Measurements from ENCODE around the gene AFF3.

AFF3 gene

DNA sequence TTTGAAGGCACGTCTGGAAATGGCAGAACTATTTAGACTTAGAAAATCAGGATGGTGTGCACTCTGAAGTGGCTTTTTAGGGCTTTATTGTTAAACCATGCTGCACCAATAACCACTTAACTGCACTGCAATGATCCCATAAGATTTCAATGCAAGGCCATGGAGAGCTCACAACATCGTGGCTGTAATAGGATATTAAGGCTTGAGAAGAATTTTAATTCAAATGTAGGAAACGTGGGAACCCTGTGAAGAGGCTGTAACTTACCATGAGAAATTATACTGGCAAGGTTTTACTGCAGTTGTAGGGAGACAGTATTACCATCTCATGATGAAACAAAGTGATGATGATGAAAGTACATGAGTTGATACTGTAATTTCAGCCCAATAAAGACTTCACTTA, 242.5 kb downstream of the AFF3 start:
- no peak for TF ChIP-seq RAD21 (IDR thresholded peaks at IDR 0.05; ENCODE audit: low read depth)
- no peak for TF ChIP-seq ZBTB7A (IDR thresholded peaks at IDR 0.05; ENCODE audit: low read depth)
- no peak for TF ChIP-seq EGR1 (IDR thresholded peaks at IDR 0.05)
- TF ChIP-seq, protein P1, sequence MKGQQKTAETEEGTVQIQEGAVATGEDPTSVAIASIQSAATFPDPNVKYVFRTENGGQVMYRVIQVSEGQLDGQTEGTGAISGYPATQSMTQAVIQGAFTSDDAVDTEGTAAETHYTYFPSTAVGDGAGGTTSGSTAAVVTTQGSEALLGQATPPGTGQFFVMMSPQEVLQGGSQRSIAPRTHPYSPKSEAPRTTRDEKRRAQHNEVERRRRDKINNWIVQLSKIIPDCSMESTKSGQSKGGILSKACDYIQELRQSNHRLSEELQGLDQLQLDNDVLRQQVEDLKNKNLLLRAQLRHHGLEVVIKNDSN (IDR thresholded peaks at IDR 0.05): no peak
- TF ChIP-seq YY1 (IDR thresholded peaks at IDR 0.05; ENCODE audit: low read depth): no peak
- TF ChIP-seq, protein P2, sequence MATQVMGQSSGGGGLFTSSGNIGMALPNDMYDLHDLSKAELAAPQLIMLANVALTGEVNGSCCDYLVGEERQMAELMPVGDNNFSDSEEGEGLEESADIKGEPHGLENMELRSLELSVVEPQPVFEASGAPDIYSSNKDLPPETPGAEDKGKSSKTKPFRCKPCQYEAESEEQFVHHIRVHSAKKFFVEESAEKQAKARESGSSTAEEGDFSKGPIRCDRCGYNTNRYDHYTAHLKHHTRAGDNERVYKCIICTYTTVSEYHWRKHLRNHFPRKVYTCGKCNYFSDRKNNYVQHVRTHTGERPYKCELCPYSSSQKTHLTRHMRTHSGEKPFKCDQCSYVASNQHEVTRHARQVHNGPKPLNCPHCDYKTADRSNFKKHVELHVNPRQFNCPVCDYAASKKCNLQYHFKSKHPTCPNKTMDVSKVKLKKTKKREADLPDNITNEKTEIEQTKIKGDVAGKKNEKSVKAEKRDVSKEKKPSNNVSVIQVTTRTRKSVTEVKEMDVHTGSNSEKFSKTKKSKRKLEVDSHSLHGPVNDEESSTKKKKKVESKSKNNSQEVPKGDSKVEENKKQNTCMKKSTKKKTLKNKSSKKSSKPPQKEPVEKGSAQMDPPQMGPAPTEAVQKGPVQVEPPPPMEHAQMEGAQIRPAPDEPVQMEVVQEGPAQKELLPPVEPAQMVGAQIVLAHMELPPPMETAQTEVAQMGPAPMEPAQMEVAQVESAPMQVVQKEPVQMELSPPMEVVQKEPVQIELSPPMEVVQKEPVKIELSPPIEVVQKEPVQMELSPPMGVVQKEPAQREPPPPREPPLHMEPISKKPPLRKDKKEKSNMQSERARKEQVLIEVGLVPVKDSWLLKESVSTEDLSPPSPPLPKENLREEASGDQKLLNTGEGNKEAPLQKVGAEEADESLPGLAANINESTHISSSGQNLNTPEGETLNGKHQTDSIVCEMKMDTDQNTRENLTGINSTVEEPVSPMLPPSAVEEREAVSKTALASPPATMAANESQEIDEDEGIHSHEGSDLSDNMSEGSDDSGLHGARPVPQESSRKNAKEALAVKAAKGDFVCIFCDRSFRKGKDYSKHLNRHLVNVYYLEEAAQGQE (IDR thresholded peaks at IDR 0.05; ENCODE audit: low read depth): no peak
- no peak for TF ChIP-seq EP300 (IDR thresholded peaks at IDR 0.05; ENCODE audit: borderline replicate concordance)
- no peak for TF ChIP-seq CEBPB (IDR thresholded peaks at IDR 0.05)
- TF ChIP-seq NFIC (IDR thresholded peaks at IDR 0.05): no peak
- TF ChIP-seq FOXM1 (IDR thresholded peaks at IDR 0.05; ENCODE audit: borderline replicate concordance, low read depth): no peak

DNA sequence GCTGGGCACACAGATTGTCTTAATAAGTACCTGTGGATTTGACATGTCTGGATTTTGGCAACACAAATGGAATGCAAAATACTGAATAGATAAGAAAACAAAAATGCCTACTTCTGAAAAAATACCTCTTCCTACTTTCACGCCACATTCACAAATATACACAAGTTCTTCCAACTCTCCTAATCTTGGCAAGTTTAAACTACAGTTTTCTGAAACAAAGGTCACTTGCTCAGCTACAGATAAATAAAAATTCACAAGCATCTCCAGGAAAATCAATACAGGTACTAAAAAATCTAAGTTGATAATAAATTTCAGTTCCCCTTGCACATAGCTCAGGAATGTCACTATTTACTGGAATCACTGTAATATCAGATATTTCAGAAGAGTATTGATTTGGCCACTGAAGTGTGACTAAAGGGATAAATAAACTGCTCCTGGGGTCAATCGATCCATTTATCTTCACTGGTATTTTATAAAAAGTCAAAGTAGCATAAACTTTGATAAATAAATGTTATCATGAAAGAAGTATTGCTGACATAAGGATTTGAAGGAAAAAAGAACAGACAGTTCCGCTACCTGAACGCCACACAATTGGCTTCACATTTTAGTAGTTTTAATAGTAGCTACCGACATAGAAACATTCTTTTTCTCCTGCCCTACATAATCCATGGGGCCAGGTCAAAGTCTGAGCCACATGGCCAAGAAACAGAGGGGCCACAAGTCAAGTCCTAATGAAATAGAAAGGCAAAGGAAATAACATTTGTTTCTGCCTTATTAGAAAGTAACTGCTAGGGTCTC, 243.1 kb downstream of the AFF3 start:
- no peak for TF ChIP-seq TAF1 (IDR thresholded peaks at IDR 0.05; ENCODE audit: low read depth)
- no peak for TF ChIP-seq CREB1 (IDR thresholded peaks at IDR 0.05; ENCODE audit: low read depth)
- TF ChIP-seq EP300 (IDR thresholded peaks at IDR 0.05; ENCODE audit: borderline replicate concordance): no peak
- no peak for TF ChIP-seq RAD21 (IDR thresholded peaks at IDR 0.05; ENCODE audit: low read depth)

DNA sequence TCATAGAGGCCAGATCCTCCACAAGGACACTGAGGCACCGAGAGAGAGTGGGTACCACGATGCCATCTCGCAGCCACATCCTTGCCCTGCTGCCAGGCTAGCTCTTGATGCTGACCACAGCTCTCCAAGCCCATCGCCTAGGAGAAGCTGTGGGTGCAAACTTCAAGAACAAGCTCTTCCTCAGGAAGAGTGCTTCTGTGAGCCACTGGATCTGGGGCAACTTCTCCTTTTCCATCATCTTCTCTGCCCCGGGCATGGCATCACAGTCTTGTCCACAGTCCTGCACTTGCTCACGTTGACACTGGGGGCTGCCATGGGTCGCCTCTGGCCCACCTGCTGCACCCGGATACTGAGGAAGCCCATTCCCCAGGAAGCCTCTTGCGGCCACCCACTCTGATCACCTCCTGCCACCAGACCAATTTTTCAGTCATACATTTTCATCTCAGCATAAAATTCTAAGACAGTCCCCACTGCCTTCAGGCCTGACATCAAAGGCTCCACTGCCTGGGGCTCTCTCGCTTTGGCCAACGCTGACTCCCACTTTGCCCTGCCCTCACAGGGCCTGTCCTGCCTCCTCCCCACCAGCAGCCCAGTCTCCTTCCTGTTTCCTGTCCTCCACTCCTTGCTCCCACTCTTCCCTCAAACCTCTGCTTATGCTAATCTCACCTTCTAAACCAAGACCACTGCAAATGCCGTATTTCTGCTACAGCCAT, 243.9 kb downstream of the AFF3 start:
- TF ChIP-seq EGR1 (IDR thresholded peaks at IDR 0.05) (no peak), EP300 (IDR thresholded peaks at IDR 0.05; ENCODE audit: borderline replicate concordance) (no peak), RAD21 (IDR thresholded peaks at IDR 0.05; ENCODE audit: low read depth) (no peak), TAF1 (IDR thresholded peaks at IDR 0.05; ENCODE audit: low read depth) (no peak), NFIC (IDR thresholded peaks at IDR 0.05) (no peak), CREB1 (IDR thresholded peaks at IDR 0.05; ENCODE audit: low read depth) (no peak), TEAD4 (IDR thresholded peaks at IDR 0.05) (no peak), FOXM1 (IDR thresholded peaks at IDR 0.05; ENCODE audit: borderline replicate concordance, low read depth) (no peak)
- TF ChIP-seq, protein P2 (IDR thresholded peaks at IDR 0.05; ENCODE audit: low read depth): no peak
- TF ChIP-seq, protein P3, sequence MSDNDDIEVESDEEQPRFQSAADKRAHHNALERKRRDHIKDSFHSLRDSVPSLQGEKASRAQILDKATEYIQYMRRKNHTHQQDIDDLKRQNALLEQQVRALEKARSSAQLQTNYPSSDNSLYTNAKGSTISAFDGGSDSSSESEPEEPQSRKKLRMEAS (IDR thresholded peaks at IDR 0.05): no peak

DNA sequence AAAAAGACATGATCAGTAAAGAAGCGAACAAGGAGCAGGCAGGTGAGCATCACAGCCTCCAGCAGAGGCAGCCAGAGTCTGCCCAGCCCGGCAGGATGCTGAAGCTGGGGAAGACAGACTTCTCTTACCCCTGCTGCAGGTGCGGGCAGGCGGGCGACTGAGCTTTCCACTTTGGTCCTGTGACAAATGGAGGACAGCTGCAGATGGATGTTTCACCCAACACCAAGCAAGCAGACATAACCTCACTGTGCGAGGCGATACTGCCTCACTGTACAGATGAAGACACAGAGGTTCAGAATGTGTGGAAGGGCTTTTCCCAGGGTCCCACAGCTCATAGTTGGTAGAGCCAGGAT, 251.0 kb downstream of the AFF3 start:
- TF ChIP-seq ZBTB7A (IDR thresholded peaks at IDR 0.05; ENCODE audit: low read depth) (no peak), YY1 (IDR thresholded peaks at IDR 0.05; ENCODE audit: low read depth) (no peak), FOXM1 (IDR thresholded peaks at IDR 0.05; ENCODE audit: borderline replicate concordance, low read depth) (no peak), EP300 (IDR thresholded peaks at IDR 0.05; ENCODE audit: borderline replicate concordance) (no peak), TAF1 (IDR thresholded peaks at IDR 0.05; ENCODE audit: low read depth) (no peak), RAD21 (IDR thresholded peaks at IDR 0.05; ENCODE audit: low read depth) (no peak), CEBPB (IDR thresholded peaks at IDR 0.05) (no peak), TCF12 (IDR thresholded peaks at IDR 0.05; ENCODE audit: low read depth) (no peak), CREB1 (IDR thresholded peaks at IDR 0.05; ENCODE audit: low read depth) (no peak), TEAD4 (IDR thresholded peaks at IDR 0.05) (no peak), EGR1 (IDR thresholded peaks at IDR 0.05) (no peak), NFIC (IDR thresholded peaks at IDR 0.05) (no peak)
- TF ChIP-seq, protein P3 (IDR thresholded peaks at IDR 0.05): no peak
- TF ChIP-seq, protein P2 (IDR thresholded peaks at IDR 0.05; ENCODE audit: low read depth): no peak
- TF ChIP-seq, protein P1 (IDR thresholded peaks at IDR 0.05): no peak

Data from Ishikawa (cell line).